GM19397 (cell line): Measurements from ENCODE around the gene KSR1.
"Not testable (repeated sequence)": the region's sequence is repeated elsewhere in the genome, so short reads cannot be mapped to it uniquely, and the experiment has no call there.

Experiments
- ATAC-seq: cut with Tn5 transposase; IDR thresholded peaks from one replicate; pipeline ENCODE4 v1.9.1; 2021; ENCODE audit warnings: mild to moderate bottlenecking, moderate library complexity; ENCODE audit not compliant: unreplicated experiment

The KSR1 gene

GRCh38 chr17:27455914-27456680 lies at the start of gene KSR1:
Gene KSR1 (plus strand): TSS chr17:27456448. CDS start chr17:27456644, 196 bp downstream.
- ATAC-seq, result peak; percentile 92

GRCh38 chr17:27407916-27408864 lies 48.1 kb upstream of the KSR1 start:
- ATAC-seq, result no peak

GRCh38 chr17:27408891-27409290 lies 47.4 kb upstream of the KSR1 start:
- no peak for ATAC-seq

- not testable (repeated sequence) for ATAC-seq
Observed at GRCh38 chr17:27412158-27412557, 44.1 kb upstream of the KSR1 start.

GRCh38 chr17:27413315-27413714 lies 42.9 kb upstream of the KSR1 start:
- ATAC-seq, result no peak

- no peak for ATAC-seq
Observed at GRCh38 chr17:27413792-27414191, 42.5 kb upstream of the KSR1 start.

- ATAC-seq, result no peak
Observed at GRCh38 chr17:27414271-27414670, 42.0 kb upstream of the KSR1 start.

GRCh38 chr17:27414694-27415093 lies 41.6 kb upstream of the KSR1 start:
- ATAC-seq, result no peak

- no peak for ATAC-seq
Observed at GRCh38 chr17:27415120-27415795, 41.0 kb upstream of the KSR1 start.

GRCh38 chr17:27417596-27418365 lies 38.5 kb upstream of the KSR1 start:
- ATAC-seq, result no peak

GRCh38 chr17:27418366-27418615 lies 38.0 kb upstream of the KSR1 start:
- no peak for ATAC-seq

- no peak for ATAC-seq
Observed at GRCh38 chr17:27419156-27419555, 37.1 kb upstream of the KSR1 start.

- ATAC-seq, result no peak
Observed at GRCh38 chr17:27420211-27420950, 35.9 kb upstream of the KSR1 start.

GRCh38 chr17:27421111-27421510 lies 35.1 kb upstream of the KSR1 start:
- ATAC-seq, result no peak

- ATAC-seq, result not testable (repeated sequence)
Observed at GRCh38 chr17:27421626-27422025, 34.6 kb upstream of the KSR1 start.

- no peak for ATAC-seq
Observed at GRCh38 chr17:27422601-27423000, 33.6 kb upstream of the KSR1 start.

GRCh38 chr17:27423651-27424050 lies 32.6 kb upstream of the KSR1 start:
- no peak for ATAC-seq

GRCh38 chr17:27424516-27424915 lies 31.7 kb upstream of the KSR1 start:
- ATAC-seq, result no peak

- no peak for ATAC-seq
Observed at GRCh38 chr17:27424941-27425340, 31.3 kb upstream of the KSR1 start.

- not testable (repeated sequence) for ATAC-seq
Observed at GRCh38 chr17:27425571-27425970, 30.7 kb upstream of the KSR1 start.
